A673 (cell line): Measurements from ENCODE around the gene CMIP.

ENCODE experiments used
- CTCF ChIP-seq: fragments of 300-800, 200-600 bp; sonication (generic); conservative IDR thresholded peaks from 2 replicates; pipeline ENCODE4 v1.5.1; 2017; ENCODE audit warnings: low read depth, mild to moderate bottlenecking, antibody characterized with exemption, low read length, moderate library complexity, mixed read lengths
- EZH2 ChIP-seq: fragments of 200-600 bp; sonication (generic); IDR thresholded peaks from 2 replicates; pipeline ENCODE4 v1.6.1; 2017; ENCODE audit warnings: borderline replicate concordance, low read depth, mild to moderate bottlenecking, mixed read lengths, antibody characterized with exemption, low read length; ENCODE audit not compliant: poor library complexity, severe bottlenecking

DNA sequence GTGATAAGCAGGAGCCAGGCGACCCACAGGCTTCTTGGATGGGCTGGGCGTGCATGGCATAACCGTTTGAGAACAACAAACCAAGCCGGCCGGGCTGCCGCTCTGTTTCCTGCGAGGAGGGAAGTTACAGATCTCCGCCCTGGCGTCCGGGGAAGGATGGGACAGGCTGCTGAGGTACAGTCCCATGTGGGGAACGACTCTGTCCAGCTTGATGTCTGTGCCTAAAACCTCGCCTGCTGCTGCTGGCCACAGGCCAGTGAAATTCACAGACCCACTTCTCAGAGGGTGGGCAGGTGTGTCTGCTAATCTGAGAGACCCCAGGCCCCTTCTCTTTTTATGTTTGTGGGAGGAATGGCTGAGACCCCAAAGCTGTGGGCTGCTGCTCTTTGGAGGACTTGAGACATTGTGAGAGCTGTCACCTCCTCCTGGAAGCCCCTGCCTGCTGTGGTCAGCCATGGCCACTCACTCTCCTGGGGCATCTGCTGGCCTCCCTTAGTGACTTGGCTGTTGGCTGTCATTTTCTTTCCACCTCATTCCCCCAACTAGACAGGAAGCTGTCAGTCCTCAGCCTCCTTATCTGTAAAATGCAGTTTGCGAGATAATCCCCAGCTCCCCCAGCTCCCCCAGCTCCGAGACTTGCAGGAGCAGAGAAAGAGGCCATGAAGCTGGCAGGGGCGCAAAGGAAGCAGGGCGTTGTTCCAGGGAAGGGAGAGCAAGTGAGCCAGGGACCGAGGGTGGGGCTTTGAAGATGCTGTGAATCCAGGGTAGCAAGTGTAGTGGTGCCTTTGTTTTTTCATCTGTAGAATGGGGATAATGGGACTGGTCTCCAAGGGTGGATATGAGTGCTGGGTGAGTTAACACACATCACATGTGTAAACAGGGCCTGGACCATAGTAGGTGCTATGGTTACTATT lies 51.0 kb downstream of the CMIP start:
- TF ChIP-seq CTCF (no peak), EZH2 (no peak)
